ENCODE measurements around the gene MTM1.

The MTM1 gene

GRCh38 chrX:150602296-150602695, 33.9 kb downstream of the MTM1 start:
- no peak for TF ChIP-seq MAX (IDR thresholded peaks at IDR 0.05)
- TF ChIP-seq TAF1 (IDR thresholded peaks at IDR 0.05; ENCODE audit: low read depth) = no peak
- TF ChIP-seq CEBPB (IDR thresholded peaks at IDR 0.05) = no peak
- TF ChIP-seq, protein P1, sequence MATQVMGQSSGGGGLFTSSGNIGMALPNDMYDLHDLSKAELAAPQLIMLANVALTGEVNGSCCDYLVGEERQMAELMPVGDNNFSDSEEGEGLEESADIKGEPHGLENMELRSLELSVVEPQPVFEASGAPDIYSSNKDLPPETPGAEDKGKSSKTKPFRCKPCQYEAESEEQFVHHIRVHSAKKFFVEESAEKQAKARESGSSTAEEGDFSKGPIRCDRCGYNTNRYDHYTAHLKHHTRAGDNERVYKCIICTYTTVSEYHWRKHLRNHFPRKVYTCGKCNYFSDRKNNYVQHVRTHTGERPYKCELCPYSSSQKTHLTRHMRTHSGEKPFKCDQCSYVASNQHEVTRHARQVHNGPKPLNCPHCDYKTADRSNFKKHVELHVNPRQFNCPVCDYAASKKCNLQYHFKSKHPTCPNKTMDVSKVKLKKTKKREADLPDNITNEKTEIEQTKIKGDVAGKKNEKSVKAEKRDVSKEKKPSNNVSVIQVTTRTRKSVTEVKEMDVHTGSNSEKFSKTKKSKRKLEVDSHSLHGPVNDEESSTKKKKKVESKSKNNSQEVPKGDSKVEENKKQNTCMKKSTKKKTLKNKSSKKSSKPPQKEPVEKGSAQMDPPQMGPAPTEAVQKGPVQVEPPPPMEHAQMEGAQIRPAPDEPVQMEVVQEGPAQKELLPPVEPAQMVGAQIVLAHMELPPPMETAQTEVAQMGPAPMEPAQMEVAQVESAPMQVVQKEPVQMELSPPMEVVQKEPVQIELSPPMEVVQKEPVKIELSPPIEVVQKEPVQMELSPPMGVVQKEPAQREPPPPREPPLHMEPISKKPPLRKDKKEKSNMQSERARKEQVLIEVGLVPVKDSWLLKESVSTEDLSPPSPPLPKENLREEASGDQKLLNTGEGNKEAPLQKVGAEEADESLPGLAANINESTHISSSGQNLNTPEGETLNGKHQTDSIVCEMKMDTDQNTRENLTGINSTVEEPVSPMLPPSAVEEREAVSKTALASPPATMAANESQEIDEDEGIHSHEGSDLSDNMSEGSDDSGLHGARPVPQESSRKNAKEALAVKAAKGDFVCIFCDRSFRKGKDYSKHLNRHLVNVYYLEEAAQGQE (IDR thresholded peaks at IDR 0.05; ENCODE audit: low read depth) = no peak
- no peak for TF ChIP-seq NFIC (IDR thresholded peaks at IDR 0.05)
- TF ChIP-seq TEAD4 (IDR thresholded peaks at IDR 0.05) = no peak
- TF ChIP-seq FOXM1 (IDR thresholded peaks at IDR 0.05; ENCODE audit: borderline replicate concordance, low read depth) = no peak
- TF ChIP-seq USF1 (IDR thresholded peaks at IDR 0.05) = no peak
- no peak for TF ChIP-seq ZBTB7A (IDR thresholded peaks at IDR 0.05; ENCODE audit: low read depth)
- no peak for TF ChIP-seq CREB1 (IDR thresholded peaks at IDR 0.05; ENCODE audit: low read depth)
- no peak for TF ChIP-seq YY1 (IDR thresholded peaks at IDR 0.05; ENCODE audit: low read depth)
- TF ChIP-seq EP300 (IDR thresholded peaks at IDR 0.05; ENCODE audit: borderline replicate concordance) = no peak
- TF ChIP-seq TCF12 (IDR thresholded peaks at IDR 0.05; ENCODE audit: low read depth) = no peak
- TF ChIP-seq RAD21 (IDR thresholded peaks at IDR 0.05; ENCODE audit: low read depth) = no peak
- TF ChIP-seq EGR1 (IDR thresholded peaks at IDR 0.05) = no peak

DNA sequence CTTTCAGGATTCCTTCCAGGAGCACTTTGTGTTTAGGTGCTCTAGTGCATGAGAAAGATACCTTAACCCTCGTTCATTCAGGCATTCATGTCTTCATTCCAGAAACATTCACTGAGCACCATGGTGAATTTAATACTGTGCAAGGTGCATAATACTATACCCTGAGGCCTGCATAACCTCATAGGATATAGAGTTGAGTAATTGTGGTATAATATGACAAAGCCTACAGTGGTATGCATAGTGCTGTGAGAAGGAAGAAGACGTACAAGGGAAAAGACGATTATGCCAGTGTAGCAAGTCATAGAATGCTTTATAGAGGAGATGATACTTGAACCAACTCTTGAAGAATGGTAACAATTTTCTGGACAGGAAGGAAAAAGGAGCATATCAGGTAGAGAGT, 34.3 kb downstream of the MTM1 start:
- TF ChIP-seq TAF1 (IDR thresholded peaks at IDR 0.05; ENCODE audit: low read depth) (no peak), FOXM1 (IDR thresholded peaks at IDR 0.05; ENCODE audit: borderline replicate concordance, low read depth) (no peak), YY1 (IDR thresholded peaks at IDR 0.05; ENCODE audit: low read depth) (no peak), EP300 (IDR thresholded peaks at IDR 0.05; ENCODE audit: borderline replicate concordance) (no peak), MAX (IDR thresholded peaks at IDR 0.05) (no peak)

DNA sequence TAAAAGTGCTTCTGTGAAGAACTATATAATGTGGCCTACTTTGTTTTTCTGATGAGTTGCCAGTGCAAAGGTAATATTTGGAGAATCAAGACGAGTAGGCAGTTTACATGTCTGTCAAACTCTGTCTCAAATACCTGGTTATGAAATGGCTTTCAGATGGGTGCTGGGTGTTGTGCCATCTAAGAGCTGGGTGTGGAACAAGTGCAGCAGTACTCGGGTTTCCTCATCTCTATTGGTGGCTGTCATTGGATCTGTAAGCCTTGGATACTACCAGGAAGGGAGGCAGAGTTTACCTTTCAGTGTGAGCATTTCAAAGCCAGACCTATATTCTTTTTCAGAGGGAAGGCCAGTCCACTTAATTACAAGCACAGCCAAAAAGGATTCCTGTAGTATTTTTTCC, 37.2 kb downstream of the MTM1 start:
- TF ChIP-seq TEAD4 (IDR thresholded peaks at IDR 0.05) (no peak), RAD21 (IDR thresholded peaks at IDR 0.05; ENCODE audit: low read depth) (no peak), CREB1 (IDR thresholded peaks at IDR 0.05; ENCODE audit: low read depth) (no peak), TAF1 (IDR thresholded peaks at IDR 0.05; ENCODE audit: low read depth) (no peak), CEBPB (IDR thresholded peaks at IDR 0.05) (no peak), EGR1 (IDR thresholded peaks at IDR 0.05) (no peak)
- TF ChIP-seq, protein P1 (IDR thresholded peaks at IDR 0.05; ENCODE audit: low read depth) = no peak

- TF ChIP-seq EP300 (IDR thresholded peaks at IDR 0.05; ENCODE audit: borderline replicate concordance) (no peak), RAD21 (IDR thresholded peaks at IDR 0.05; ENCODE audit: low read depth) (no peak), TCF12 (IDR thresholded peaks at IDR 0.05; ENCODE audit: low read depth) (no peak), TEAD4 (IDR thresholded peaks at IDR 0.05) (no peak), EGR1 (IDR thresholded peaks at IDR 0.05) (no peak), TAF1 (IDR thresholded peaks at IDR 0.05; ENCODE audit: low read depth) (no peak), MAX (IDR thresholded peaks at IDR 0.05) (no peak), YY1 (IDR thresholded peaks at IDR 0.05; ENCODE audit: low read depth) (no peak), ZBTB7A (IDR thresholded peaks at IDR 0.05; ENCODE audit: low read depth) (no peak), NFIC (IDR thresholded peaks at IDR 0.05) (no peak), USF1 (IDR thresholded peaks at IDR 0.05) (no peak)
- TF ChIP-seq, protein P1 (IDR thresholded peaks at IDR 0.05; ENCODE audit: low read depth) = no peak
Observed at GRCh38 chrX:150607201-150607600, 38.8 kb downstream of the MTM1 start.

- TF ChIP-seq USF1 (IDR thresholded peaks at IDR 0.05) (no peak), EP300 (IDR thresholded peaks at IDR 0.05; ENCODE audit: borderline replicate concordance) (no peak), TEAD4 (IDR thresholded peaks at IDR 0.05) (no peak), CEBPB (IDR thresholded peaks at IDR 0.05) (no peak), RAD21 (IDR thresholded peaks at IDR 0.05; ENCODE audit: low read depth) (no peak), FOXM1 (IDR thresholded peaks at IDR 0.05; ENCODE audit: borderline replicate concordance, low read depth) (no peak), CREB1 (IDR thresholded peaks at IDR 0.05; ENCODE audit: low read depth) (no peak), EGR1 (IDR thresholded peaks at IDR 0.05) (no peak), MAX (IDR thresholded peaks at IDR 0.05) (no peak), ZBTB7A (IDR thresholded peaks at IDR 0.05; ENCODE audit: low read depth) (no peak), NFIC (IDR thresholded peaks at IDR 0.05) (no peak), TAF1 (IDR thresholded peaks at IDR 0.05; ENCODE audit: low read depth) (no peak), YY1 (IDR thresholded peaks at IDR 0.05; ENCODE audit: low read depth) (no peak), TCF12 (IDR thresholded peaks at IDR 0.05; ENCODE audit: low read depth) (no peak)
- TF ChIP-seq, protein P1 (IDR thresholded peaks at IDR 0.05; ENCODE audit: low read depth) = no peak
Observed at GRCh38 chrX:150610043-150610442, 41.6 kb downstream of the MTM1 start.

Measured in Ishikawa (cell line).